DND-41 (cell line): ENCODE data around the gene ISYNA1.

Source experiments
- ATAC-seq: fragments of 200-7000 bp; cut with Tn5 transposase; 3 replicates; pipeline ENCODE4 v1.9.1; 2021; ENCODE audit warnings: low read depth; ENCODE audit not compliant: insufficient read depth
- DNase-seq: peaks from one replicate; pipeline ENCODE4 v3.0.0-alpha.2; 2020
- H2AFZ ChIP-seq: 2 replicates; pipeline ENCODE4 v1.6.0; 2012; ENCODE audit warnings: low read depth, low read length
- H3K27ac ChIP-seq: 2 replicates; pipeline ENCODE4 v1.5.1; 2012; ENCODE audit warnings: low read length, inconsistent platforms
- H3K27me3 ChIP-seq: fragments of 200-600 bp; sonication (generic); 2 replicates; pipeline ENCODE4 v1.6.0; 2012; ENCODE audit warnings: low read length, mild to moderate bottlenecking, inconsistent platforms; ENCODE audit not compliant: insufficient read depth, poor library complexity
- H3K36me3 ChIP-seq: 2 replicates; pipeline ENCODE4 v1.5.1; 2012; ENCODE audit warnings: low read length, inconsistent platforms; ENCODE audit not compliant: insufficient read depth
- H3K4me1 ChIP-seq: 2 replicates; pipeline ENCODE4 v1.5.1; 2012; ENCODE audit warnings: mild to moderate bottlenecking, low read length; ENCODE audit not compliant: insufficient read depth
- H3K4me2 ChIP-seq: 2 replicates; pipeline ENCODE4 v1.6.0; 2012; ENCODE audit warnings: mild to moderate bottlenecking, moderate library complexity, low read length, inconsistent platforms; ENCODE audit not compliant: insufficient read depth
- H3K4me3 ChIP-seq, 2 experiments: fragments of 200-600 bp in 1 of 2; shearing (Covaris generic) in 1 of 2; 2 replicates each; pipeline ENCODE4 v1.5.1; 2012 to 2016; ENCODE audit warnings: inconsistent platforms in 2 of 2, low read length in 2 of 2, mild to moderate bottlenecking in 2 of 2, low read depth in 1 of 2, moderate library complexity in 1 of 2
- H3K79me2 ChIP-seq: 2 replicates; pipeline ENCODE4 v1.6.0; 2012; ENCODE audit warnings: low read length, inconsistent platforms; ENCODE audit not compliant: insufficient read depth
- H3K9ac ChIP-seq: 2 replicates; pipeline ENCODE4 v1.6.0; 2012; ENCODE audit warnings: low read depth, mild to moderate bottlenecking, inconsistent platforms, low read length, moderate library complexity
- H3K9me3 ChIP-seq: 2 replicates; pipeline ENCODE4 v1.5.1; 2012; ENCODE audit warnings: low read length, moderate library complexity, mild to moderate bottlenecking, inconsistent platforms; ENCODE audit not compliant: insufficient read depth, severe bottlenecking
- H4K20me1 ChIP-seq: 2 replicates; pipeline ENCODE4 v1.6.0; 2012; ENCODE audit warnings: low read length; ENCODE audit not compliant: insufficient read depth
- EZH2 ChIP-seq: IDR thresholded peaks from 3 replicates; pipeline ENCODE4 v1.6.1; 2012; ENCODE audit warnings: borderline replicate concordance, low read depth, mild to moderate bottlenecking, moderate library complexity, low read length, inconsistent platforms; ENCODE audit not compliant: severe bottlenecking
- TF ChIP-seq, protein P1 (sequence below): IDR thresholded peaks from 2 replicates; pipeline ENCODE4 v1.5.1; 2012; ENCODE audit warnings: borderline replicate concordance, low read length, moderate library complexity, mild to moderate bottlenecking; ENCODE audit not compliant: poor library complexity, severe bottlenecking; ENCODE audit errors: extremely low read depth

Gene ISYNA1

DNA sequence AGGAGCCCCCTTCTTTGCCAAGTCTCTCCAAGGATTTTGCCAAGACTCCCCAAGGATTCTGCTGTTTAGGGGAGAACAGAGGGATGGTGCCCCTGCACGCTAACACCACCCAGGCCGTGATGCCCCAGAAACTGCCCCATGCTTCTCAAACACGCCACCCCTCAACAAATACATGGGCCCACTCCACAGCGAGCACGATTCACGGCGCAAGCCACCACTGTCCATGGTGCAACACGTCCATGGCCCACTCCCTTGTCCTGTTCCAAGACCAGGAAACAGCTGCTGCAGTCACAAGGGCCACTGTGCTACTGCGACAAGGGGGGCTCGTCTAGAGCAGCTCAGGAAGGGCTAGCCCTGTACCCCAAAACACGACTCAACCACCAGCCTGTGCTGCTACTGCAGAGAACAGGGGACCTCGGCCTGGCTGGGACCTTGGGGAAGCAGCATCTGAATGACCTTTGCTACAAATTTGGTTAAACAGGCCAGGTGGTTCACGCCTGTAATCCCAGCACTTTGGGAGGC, 36.5 kb upstream of the ISYNA1 start:
- H3K4me2 ChIP-seq, result no peak overlapping the region
- no peaks in the 10 kb centered on the region for H3K9me3 ChIP-seq
- no peaks in the 10 kb centered on the region for H3K27me3 ChIP-seq
- DNase-seq (no peak), ATAC-seq (no peak)
- H3K79me2 ChIP-seq, result peaks cover 59% of the 10 kb centered on the region
- H4K20me1 ChIP-seq, result peaks cover 77% of the 10 kb centered on the region
- no peak overlapping the region for H3K27ac ChIP-seq
- no peak overlapping the region for H3K4me3 ChIP-seq
- H3K9ac ChIP-seq, result no peak overlapping the region
- TF ChIP-seq EZH2, result no peak
- TF ChIP-seq, protein P1, sequence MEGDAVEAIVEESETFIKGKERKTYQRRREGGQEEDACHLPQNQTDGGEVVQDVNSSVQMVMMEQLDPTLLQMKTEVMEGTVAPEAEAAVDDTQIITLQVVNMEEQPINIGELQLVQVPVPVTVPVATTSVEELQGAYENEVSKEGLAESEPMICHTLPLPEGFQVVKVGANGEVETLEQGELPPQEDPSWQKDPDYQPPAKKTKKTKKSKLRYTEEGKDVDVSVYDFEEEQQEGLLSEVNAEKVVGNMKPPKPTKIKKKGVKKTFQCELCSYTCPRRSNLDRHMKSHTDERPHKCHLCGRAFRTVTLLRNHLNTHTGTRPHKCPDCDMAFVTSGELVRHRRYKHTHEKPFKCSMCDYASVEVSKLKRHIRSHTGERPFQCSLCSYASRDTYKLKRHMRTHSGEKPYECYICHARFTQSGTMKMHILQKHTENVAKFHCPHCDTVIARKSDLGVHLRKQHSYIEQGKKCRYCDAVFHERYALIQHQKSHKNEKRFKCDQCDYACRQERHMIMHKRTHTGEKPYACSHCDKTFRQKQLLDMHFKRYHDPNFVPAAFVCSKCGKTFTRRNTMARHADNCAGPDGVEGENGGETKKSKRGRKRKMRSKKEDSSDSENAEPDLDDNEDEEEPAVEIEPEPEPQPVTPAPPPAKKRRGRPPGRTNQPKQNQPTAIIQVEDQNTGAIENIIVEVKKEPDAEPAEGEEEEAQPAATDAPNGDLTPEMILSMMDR, result no peak
- H3K36me3 ChIP-seq, result peaks cover 21% of the 10 kb centered on the region
- H2AFZ ChIP-seq, result no peak overlapping the region
- H3K4me1 ChIP-seq, result no peaks in the 10 kb centered on the region; the same call in 1 of the 2 replicates

DNA sequence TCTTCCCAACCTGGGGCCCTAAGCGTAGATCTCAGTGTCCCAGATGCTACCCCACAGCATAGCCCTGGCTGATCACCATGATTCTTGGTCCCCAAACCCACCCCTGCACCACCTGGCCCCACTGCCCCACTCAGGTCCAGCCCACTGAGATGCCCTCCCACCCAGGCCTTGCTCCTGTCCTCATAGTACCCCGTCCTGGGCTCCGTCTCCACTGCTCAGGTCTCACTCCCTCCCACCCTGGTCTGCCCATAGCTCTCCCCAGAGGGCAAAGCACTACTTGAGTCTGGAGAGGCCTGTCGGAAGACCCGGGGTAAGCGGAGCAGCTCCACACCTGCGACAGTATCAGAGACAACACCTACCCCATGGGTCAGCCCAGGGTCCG, 35.8 kb upstream of the ISYNA1 start:
- Histone ChIP-seq H3K9ac (no peak overlapping the region), H3K27ac (no peak overlapping the region), H4K20me1 (peaks cover 77% of the 10 kb centered on the region), H2AFZ (no peak overlapping the region), H3K79me2 (peaks cover 52% of the 10 kb centered on the region), H3K9me3 (no peaks in the 10 kb centered on the region), H3K4me3 (no peak overlapping the region), H3K4me1 (no peaks in the 10 kb centered on the region; the same call in 1 of the 2 replicates), H3K27me3 (no peaks in the 10 kb centered on the region), H3K36me3 (peaks cover 21% of the 10 kb centered on the region), H3K4me2 (no peak overlapping the region)
- ATAC-seq (no peak), DNase-seq (no peak)
- TF ChIP-seq EZH2, result no peak
- TF ChIP-seq, protein P1, result no peak

DNA sequence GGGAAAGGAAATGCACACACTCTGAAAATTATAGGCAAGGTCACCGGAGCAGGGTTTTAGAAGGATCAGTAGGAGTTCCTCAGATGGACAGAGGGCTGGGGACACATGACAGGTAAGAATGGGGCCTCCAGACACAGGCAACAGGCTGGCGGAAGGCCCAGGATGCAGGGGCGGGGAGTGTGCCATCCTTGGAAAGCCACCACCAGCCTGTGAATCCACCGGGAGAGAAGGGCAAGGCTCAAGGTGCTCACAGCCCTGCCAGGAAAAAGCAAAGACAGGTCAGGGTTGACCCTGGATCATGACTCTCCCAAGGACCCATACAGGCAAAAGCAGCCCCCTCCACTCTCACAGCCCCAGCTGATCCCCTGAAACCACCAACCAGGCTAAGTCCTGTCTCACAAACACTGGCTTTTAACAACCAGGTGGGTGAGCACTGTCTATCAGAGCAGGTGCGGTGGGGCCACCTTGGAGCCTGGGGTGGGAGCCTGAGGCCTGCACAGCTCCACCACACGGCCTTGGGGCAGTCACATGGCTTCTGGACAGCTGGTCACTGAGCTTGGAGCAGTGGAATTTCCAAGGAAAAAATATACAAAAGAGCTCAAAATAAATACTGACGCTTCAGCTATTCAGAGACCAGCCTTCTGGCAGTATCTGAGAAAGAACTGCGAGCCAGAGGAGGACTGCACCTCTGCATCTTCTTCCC, 35.2 kb upstream of the ISYNA1 start:
- H2AFZ ChIP-seq, result no peak overlapping the region
- H3K9me3 ChIP-seq, result no peaks in the 10 kb centered on the region
- TF ChIP-seq EZH2, result no peak
- TF ChIP-seq, protein P1, result no peak
- peaks cover 74% of the 10 kb centered on the region for H4K20me1 ChIP-seq
- peaks cover 21% of the 10 kb centered on the region for H3K36me3 ChIP-seq
- no peak overlapping the region for H3K4me2 ChIP-seq
- H3K27ac ChIP-seq, result no peak overlapping the region
- no peak overlapping the region for H3K4me3 ChIP-seq
- no peaks in the 10 kb centered on the region for H3K27me3 ChIP-seq
- no peak for ATAC-seq
- H3K79me2 ChIP-seq, result peaks cover 49% of the 10 kb centered on the region
- no peaks in the 10 kb centered on the region for H3K4me1 ChIP-seq
- H3K9ac ChIP-seq, result no peak overlapping the region
- DNase-seq, result no peak
